ENCODE results near the gene GDF11.

DNA sequence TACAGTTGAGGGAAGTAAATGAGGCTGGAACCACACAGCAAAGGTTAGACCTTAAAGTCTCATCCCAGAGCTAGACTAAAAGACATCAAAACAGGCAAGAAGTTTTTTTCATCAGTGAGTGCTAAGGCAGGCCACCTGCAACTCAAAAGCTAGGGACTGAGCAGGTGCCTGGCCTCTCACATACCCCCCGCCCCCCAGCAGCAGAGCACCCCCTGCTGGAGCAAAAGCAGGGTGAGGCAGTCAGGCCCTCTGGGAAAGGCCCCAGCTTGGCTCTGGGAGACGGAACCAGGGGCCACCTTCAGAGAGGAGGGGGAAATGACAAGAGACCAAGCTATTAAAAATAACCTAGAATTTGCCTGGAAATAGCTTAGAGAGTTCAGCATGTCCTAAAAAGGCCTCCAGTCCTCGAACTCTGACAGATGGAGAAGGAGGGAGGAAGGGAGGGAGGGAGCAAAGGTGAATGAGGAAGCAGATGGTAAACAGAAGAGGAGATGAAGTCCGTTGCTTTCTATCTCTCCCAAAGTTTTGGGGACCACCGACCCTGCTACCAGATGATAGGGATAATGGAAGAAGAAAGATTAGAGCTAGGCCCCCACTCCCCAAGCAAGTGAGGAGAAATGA, 37.0 kb upstream of the GDF11 start:
- TF ChIP-seq YY1 (IDR thresholded peaks at IDR 0.05; ENCODE audit: insufficient read depth, insufficient read length) = no peak
- TF ChIP-seq ZNF274 (IDR thresholded peaks at IDR 0.05; ENCODE audit: low read depth, low read length) = no peak
- no peak for TF ChIP-seq SUZ12 (IDR thresholded peaks at IDR 0.05; ENCODE audit: extremely low read depth, insufficient read depth, insufficient read length)
